ENCODE data around the gene PSTPIP1.

GRCh38 chr15:77029166-77030047 lies 34.5 kb downstream of the PSTPIP1 start:
- no peak for TF ChIP-seq TAF1 (IDR thresholded peaks at IDR 0.05; ENCODE audit: borderline replicate concordance, insufficient read depth, low read length)
- TF ChIP-seq POLR2AphosphoS5 (IDR thresholded peaks at IDR 0.05; ENCODE audit: low read depth, low read length), result no peak
- TF ChIP-seq, protein P1, sequence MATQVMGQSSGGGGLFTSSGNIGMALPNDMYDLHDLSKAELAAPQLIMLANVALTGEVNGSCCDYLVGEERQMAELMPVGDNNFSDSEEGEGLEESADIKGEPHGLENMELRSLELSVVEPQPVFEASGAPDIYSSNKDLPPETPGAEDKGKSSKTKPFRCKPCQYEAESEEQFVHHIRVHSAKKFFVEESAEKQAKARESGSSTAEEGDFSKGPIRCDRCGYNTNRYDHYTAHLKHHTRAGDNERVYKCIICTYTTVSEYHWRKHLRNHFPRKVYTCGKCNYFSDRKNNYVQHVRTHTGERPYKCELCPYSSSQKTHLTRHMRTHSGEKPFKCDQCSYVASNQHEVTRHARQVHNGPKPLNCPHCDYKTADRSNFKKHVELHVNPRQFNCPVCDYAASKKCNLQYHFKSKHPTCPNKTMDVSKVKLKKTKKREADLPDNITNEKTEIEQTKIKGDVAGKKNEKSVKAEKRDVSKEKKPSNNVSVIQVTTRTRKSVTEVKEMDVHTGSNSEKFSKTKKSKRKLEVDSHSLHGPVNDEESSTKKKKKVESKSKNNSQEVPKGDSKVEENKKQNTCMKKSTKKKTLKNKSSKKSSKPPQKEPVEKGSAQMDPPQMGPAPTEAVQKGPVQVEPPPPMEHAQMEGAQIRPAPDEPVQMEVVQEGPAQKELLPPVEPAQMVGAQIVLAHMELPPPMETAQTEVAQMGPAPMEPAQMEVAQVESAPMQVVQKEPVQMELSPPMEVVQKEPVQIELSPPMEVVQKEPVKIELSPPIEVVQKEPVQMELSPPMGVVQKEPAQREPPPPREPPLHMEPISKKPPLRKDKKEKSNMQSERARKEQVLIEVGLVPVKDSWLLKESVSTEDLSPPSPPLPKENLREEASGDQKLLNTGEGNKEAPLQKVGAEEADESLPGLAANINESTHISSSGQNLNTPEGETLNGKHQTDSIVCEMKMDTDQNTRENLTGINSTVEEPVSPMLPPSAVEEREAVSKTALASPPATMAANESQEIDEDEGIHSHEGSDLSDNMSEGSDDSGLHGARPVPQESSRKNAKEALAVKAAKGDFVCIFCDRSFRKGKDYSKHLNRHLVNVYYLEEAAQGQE (IDR thresholded peaks at IDR 0.05; ENCODE audit: insufficient read depth in 1 of 2, low read depth in 2 of 2, low read length in 2 of 2), result no peak
- no peak for TF ChIP-seq SIN3A (IDR thresholded peaks at IDR 0.05; ENCODE audit: borderline replicate concordance, insufficient read depth, low read length)
